B cell (primary cell): ENCODE measurements around the gene TEC. TPM values are rescaled to one million over a fixed set of nuclear protein-coding genes. Genes with fewer than 3 reads are reported as not detected.

ENCODE experiments used
- ATAC-seq: fragments of 200-7000 bp; cut with Tn5 transposase; one replicate; pipeline ENCODE4 v1.10.0; 2021; ENCODE audit warnings: low read depth, mild to moderate bottlenecking, moderate number of reproducible peaks, moderate library complexity
- CTCF ChIA-PET: fragments of 350-600 bp; sonication (Branson Sonifier 250); formaldehyde crosslinking; loops from one replicate; lab custom pipeline; 2021; ENCODE audit warnings: antibody characterized with exemption, inconsistent platforms; lab: Charles Lee
- POLR2A ChIA-PET: fragments of 350-600 bp; sonication (Branson Sonifier 250); formaldehyde crosslinking; loops from one replicate; lab custom pipeline; 2021; ENCODE audit warnings: antibody characterized with exemption; lab: Charles Lee
- DNase-seq: peaks from one replicate; pipeline ENCODE4 v3.0.0; 2013
- H2AFZ ChIP-seq: 2 replicates; pipeline ENCODE4 v1.6.1; 2012; ENCODE audit warnings: mild to moderate bottlenecking, low read depth, low read length; ENCODE audit not compliant: insufficient read depth, poor library complexity, severe bottlenecking
- H3K27ac ChIP-seq, 2 donors: 1 replicate in 1 of 2; 2 replicates in 1 of 2; pipeline ENCODE4 v1.5.1; 2012 to 2013; ENCODE audit warnings: low read length in 2 of 2, mild to moderate bottlenecking in 2 of 2, moderate library complexity in 1 of 2
- H3K27me3 ChIP-seq, 4 experiments: fragments of 200-600 bp in 1 of 4; sonication (generic) in 1 of 4; replicated peaks in 1 of 4; 1 replicate in 2 of 4; 2 replicates in 2 of 4; pipeline versions ENCODE4 v1.6.1 to v1.7.0; 2013 to 2016; ENCODE audit warnings: low read length in 3 of 4, mild to moderate bottlenecking in 2 of 4, mixed read lengths in 1 of 4, moderate library complexity in 1 of 4; ENCODE audit not compliant: insufficient read depth in 4 of 4, control insufficient read depth in 3 of 4; ENCODE audit errors: control extremely low read depth in 1 of 4
- H3K36me3 ChIP-seq, 2 experiments: replicated peaks in 1 of 2; 1 replicate in 1 of 2; 2 replicates in 1 of 2; pipeline versions ENCODE4 v1.6.1 to v1.7.1; 2013; ENCODE audit warnings: low read length in 1 of 2; ENCODE audit not compliant: insufficient read depth in 2 of 2, control insufficient read depth in 1 of 2; ENCODE audit errors: control extremely low read depth in 1 of 2, extremely low read depth in 1 of 2
- H3K4me1 ChIP-seq, 2 donors: fragments of 200-600 bp in 1 of 2; sonication (generic) in 1 of 2; 1 replicate in 1 of 2; 2 replicates in 1 of 2; pipeline versions ENCODE4 v1.5.1 to v1.6.1; 2013 to 2017; ENCODE audit warnings: low read length in 2 of 2; ENCODE audit not compliant: control insufficient read depth in 2 of 2, insufficient read depth in 2 of 2
- H3K4me2 ChIP-seq: replicated peaks from 2 replicates; pipeline ENCODE3; 2012; ENCODE audit warnings: mild to moderate bottlenecking, low read depth, low read length; ENCODE audit not compliant: poor library complexity, severe bottlenecking
- H3K4me3 ChIP-seq, 5 experiments: fragments of 200-600 bp in 1 of 5; sonication (generic) in 1 of 5; 1 replicate in 3 of 5; 2 replicates in 2 of 5; pipeline versions ENCODE4 v1.5.1 to v1.7.0; 2011 to 2016; ENCODE audit warnings: low read length in 4 of 5, mild to moderate bottlenecking in 4 of 5, low read depth in 2 of 5, control low read depth in 1 of 5, moderate library complexity in 1 of 5; ENCODE audit not compliant: insufficient read depth in 1 of 5; ENCODE audit errors: control extremely low read depth in 1 of 5, extremely low read depth in 1 of 5
- H3K79me2 ChIP-seq: fragments of 200-600 bp; sonication (generic); one replicate; pipeline ENCODE4 v1.6.0; 2016; ENCODE audit warnings: low read length; ENCODE audit not compliant: control insufficient read depth, insufficient read depth
- H3K9ac ChIP-seq: fragments of 200-600 bp; sonication (generic); 2 replicates; pipeline ENCODE4 v1.6.1; 2017; ENCODE audit warnings: mild to moderate bottlenecking, low read length, moderate library complexity
- H3K9me3 ChIP-seq, 3 donors: one replicate each; pipeline versions ENCODE4 v1.6.1 to v1.7.1; 2013; ENCODE audit warnings: low read length in 2 of 3; ENCODE audit not compliant: control insufficient read depth in 2 of 3, insufficient read depth in 1 of 3; ENCODE audit errors: control extremely low read depth in 1 of 3
- H4K20me1 ChIP-seq: 2 replicates; pipeline ENCODE4 v1.6.0; 2012; ENCODE audit warnings: mild to moderate bottlenecking, low read length; ENCODE audit not compliant: insufficient read depth, control insufficient read depth, poor library complexity, severe bottlenecking
- H3K27ac Mint-ChIP-seq: one replicate; pipeline ENCODE4 v1.8.0; 2021; ENCODE audit warnings: mixed read lengths
- H3K27me3 Mint-ChIP-seq: one replicate; pipeline ENCODE4 v1.8.0; 2021; ENCODE audit warnings: mixed read lengths
- H3K4me1 Mint-ChIP-seq: one replicate; pipeline ENCODE4 v1.8.0; 2021; ENCODE audit warnings: mixed read lengths
- H3K4me3 Mint-ChIP-seq: one replicate; pipeline ENCODE4 v1.8.0; 2021; ENCODE audit warnings: mixed read lengths
- H3K9me3 Mint-ChIP-seq: one replicate; pipeline ENCODE4 v1.8.0; 2022; ENCODE audit warnings: mixed read lengths; ENCODE audit not compliant: insufficient read depth
- EZH2 ChIP-seq: IDR thresholded peaks from 2 replicates; pipeline ENCODE4 v1.6.1; 2012; ENCODE audit warnings: borderline replicate concordance, low read depth, mild to moderate bottlenecking, moderate library complexity, low read length; ENCODE audit not compliant: insufficient read depth, poor library complexity, severe bottlenecking
- WGBS: methylation state at CpG from one replicate; pipeline ENCODE4 v1.1.5; 2013; ENCODE audit warnings: missing lambda C conversion rate; ENCODE audit not compliant: insufficient coverage; 5-methylcytosine and 5-hydroxymethylcytosine counted together
- intact Hi-C: fragments of 100-400 bp; cut with micrococcal nuclease; formaldehyde crosslinking; loops from one replicate; pipeline ENCODE4 v1.10.0; 2022
- polyA plus RNA-seq: library from polyadenylated mRNA; depleted of rRNA; stranded (reverse); fragments of >200 nt; gene quantifications from 2 replicates; pipeline ENCODE4 v1.2.3, GENCODE V29; 2012
- total RNA-seq, 2 donors: library from RNA; stranded (reverse); fragments of 120-200 nt in 1 of 2; gene quantifications; 1 replicate in 1 of 2; 2 replicates in 1 of 2; pipeline versions ENCODE4 v1.2.3 to v1.2.4, GENCODE V29; 2013 to 2022
- TF ChIP-seq, protein P1 (sequence below): fragments of 200-600 bp; IDR thresholded peaks from one replicate; pipeline ENCODE4 v1.8.0; 2022; ENCODE audit warnings: antibody characterized with exemption, mild to moderate bottlenecking

TEC gene
- total and polyA plus RNA-seq, 2 donors (not counting 1 experiment from before 2014, with no cell fraction given): 2.0 to 8.3 TPM

GRCh38 chr4:48191758-48192157 lies 77.9 kb downstream of the TEC start:
- peaks cover 55% of the 10 kb centered on the region for H3K4me1 Mint-ChIP-seq
- intact Hi-C loops: loop anchor here (10.0 kb wide), 2 partner anchors 47 to 147 kb away; no protein-coding TSS in a partner anchor

GRCh38 chr4:48190839-48191238 lies 78.8 kb downstream of the TEC start:
- peaks cover 23 to 34% of the 10 kb centered on the region in 2 donors for H3K4me1 ChIP-seq
- Mint-ChIP-seq H3K27ac (no peak overlapping the region), H3K9me3 (no peaks in the 10 kb centered on the region), H3K4me3 (no peak overlapping the region), H3K4me1 (peaks cover 46% of the 10 kb centered on the region), H3K27me3 (no peaks in the 10 kb centered on the region)
- intact Hi-C loops: loop anchor here (10.0 kb wide), 2 partner anchors 46 to 146 kb away; no protein-coding TSS in a partner anchor
- H3K4me2 ChIP-seq: no peak overlapping the region
- H3K27me3 ChIP-seq: no peaks in the 10 kb centered on the region
- H4K20me1 ChIP-seq: no peaks in the 10 kb centered on the region
- H3K79me2 ChIP-seq: peaks cover 28% of the 10 kb centered on the region
- ChIA-PET CTCF (interaction anchor here (0.5 to 0.7 kb wide), 2 partner anchors 59 to 488 kb away, joined by 3 read pairs; no protein-coding TSS in a partner anchor), POLR2A (no interaction called here)
- H3K9me3 ChIP-seq: no peaks in the 10 kb centered on the region
- H3K4me3 ChIP-seq: no peak overlapping the region
- H2AFZ ChIP-seq: no peak overlapping the region
- no peak overlapping the region for H3K9ac ChIP-seq
- no peak overlapping the region for H3K27ac ChIP-seq
- no peak for TF ChIP-seq EZH2
- TF ChIP-seq, protein P1, sequence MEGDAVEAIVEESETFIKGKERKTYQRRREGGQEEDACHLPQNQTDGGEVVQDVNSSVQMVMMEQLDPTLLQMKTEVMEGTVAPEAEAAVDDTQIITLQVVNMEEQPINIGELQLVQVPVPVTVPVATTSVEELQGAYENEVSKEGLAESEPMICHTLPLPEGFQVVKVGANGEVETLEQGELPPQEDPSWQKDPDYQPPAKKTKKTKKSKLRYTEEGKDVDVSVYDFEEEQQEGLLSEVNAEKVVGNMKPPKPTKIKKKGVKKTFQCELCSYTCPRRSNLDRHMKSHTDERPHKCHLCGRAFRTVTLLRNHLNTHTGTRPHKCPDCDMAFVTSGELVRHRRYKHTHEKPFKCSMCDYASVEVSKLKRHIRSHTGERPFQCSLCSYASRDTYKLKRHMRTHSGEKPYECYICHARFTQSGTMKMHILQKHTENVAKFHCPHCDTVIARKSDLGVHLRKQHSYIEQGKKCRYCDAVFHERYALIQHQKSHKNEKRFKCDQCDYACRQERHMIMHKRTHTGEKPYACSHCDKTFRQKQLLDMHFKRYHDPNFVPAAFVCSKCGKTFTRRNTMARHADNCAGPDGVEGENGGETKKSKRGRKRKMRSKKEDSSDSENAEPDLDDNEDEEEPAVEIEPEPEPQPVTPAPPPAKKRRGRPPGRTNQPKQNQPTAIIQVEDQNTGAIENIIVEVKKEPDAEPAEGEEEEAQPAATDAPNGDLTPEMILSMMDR: no peak
- ATAC-seq: no peak
- H3K36me3 ChIP-seq: no peaks in the 10 kb centered on the region
- DNase-seq: no peak

More at GRCh38 chr4:48191758-48192157, 77.9 kb downstream of the TEC start:
- CTCF ChIA-PET: interaction anchor here (1.0 kb wide), 2 partner anchors 64 to 79 kb away, joined by 3 read pairs; no protein-coding TSS in a partner anchor
- no peaks in the 10 kb centered on the region for H3K36me3 ChIP-seq
- Mint-ChIP-seq H3K27me3 (no peaks in the 10 kb centered on the region), H3K9me3 (no peaks in the 10 kb centered on the region), H3K27ac (no peak overlapping the region), H3K4me3 (no peak overlapping the region)
- H3K27ac ChIP-seq: no peak overlapping the region
- H3K9me3 ChIP-seq: no peaks in the 10 kb centered on the region
- POLR2A ChIA-PET: interaction anchor here (1.1 kb wide), 1 partner anchor 79 kb away, joined by 3 read pairs; no protein-coding TSS in a partner anchor
- H3K9ac ChIP-seq: no peak overlapping the region
- no peak for TF ChIP-seq EZH2
- TF ChIP-seq, protein P1: no peak
- peaks cover 33% of the 10 kb centered on the region for H3K79me2 ChIP-seq
- ATAC-seq: no peak
- WGBS: 88% methylated on average over 1 of the region's 1 CpG
- peaks cover 29 to 42% of the 10 kb centered on the region in 2 donors for H3K4me1 ChIP-seq
- no peak for DNase-seq
- no peak overlapping the region for H2AFZ ChIP-seq
- H3K4me3 ChIP-seq: no peak overlapping the region
- H4K20me1 ChIP-seq: no peaks in the 10 kb centered on the region
- H3K4me2 ChIP-seq: no peak overlapping the region
- H3K27me3 ChIP-seq: no peaks in the 10 kb centered on the region
